Neural progenitor cell (in vitro differentiated cells): ENCODE results near the gene DZIP1L. TPM values are rescaled to one million over a fixed set of nuclear protein-coding genes. Genes with fewer than 3 reads are reported as not detected.

Source experiments
- DNase-seq: peaks from one replicate; pipeline ENCODE4 v3.0.0-alpha.2; 2016; ENCODE audit warnings: low spot score
- H2AFZ ChIP-seq: fragments of 200-600 bp; sonication (generic); replicated peaks from 2 replicates; pipeline ENCODE4 v1.6.1; 2016; ENCODE audit warnings: antibody characterized with exemption
- H3F3A ChIP-seq: fragments of 200-600 bp; sonication (generic); 2 replicates; pipeline ENCODE4 v1.6.1; 2016; ENCODE audit warnings: antibody characterized with exemption, low read depth
- H3K27ac ChIP-seq: fragments of 200-600 bp; sonication (generic); 2 replicates; pipeline ENCODE4 v1.5.1; 2016; ENCODE audit warnings: mild to moderate bottlenecking
- H3K27me3 ChIP-seq: fragments of 200-600 bp; sonication (generic); 2 replicates; pipeline ENCODE4 v1.6.1; 2016; ENCODE audit warnings: mild to moderate bottlenecking, moderate library complexity
- H3K36me3 ChIP-seq: fragments of 200-600 bp; sonication (generic); 2 replicates; pipeline ENCODE4 v1.5.1; 2016
- H3K4me1 ChIP-seq: fragments of 200-600 bp; sonication (generic); 2 replicates; pipeline ENCODE4 v1.6.1; 2016; ENCODE audit warnings: mixed run types
- H3K4me2 ChIP-seq: fragments of 200-600 bp; sonication (generic); 2 replicates; pipeline ENCODE4 v1.6.1; 2016
- H3K4me3 ChIP-seq: fragments of 200-600 bp; sonication (generic); 2 replicates; pipeline ENCODE4 v1.5.1; 2016
- H3K79me2 ChIP-seq: fragments of 200-600 bp; sonication (generic); 2 replicates; pipeline ENCODE4 v1.6.1; 2016; ENCODE audit warnings: low read depth
- H3K9ac ChIP-seq: fragments of 200-600 bp; sonication (generic); 2 replicates; pipeline ENCODE4 v1.6.1; 2016
- H3K9me3 ChIP-seq: fragments of 200-600 bp; sonication (generic); 2 replicates; pipeline ENCODE4 v1.5.1; 2016; ENCODE audit warnings: low read depth
- H4K20me1 ChIP-seq: fragments of 200-600 bp; sonication (generic); 2 replicates; pipeline ENCODE4 v1.6.1; 2016; ENCODE audit warnings: low read depth
- H3K27ac Mint-ChIP-seq: 3 replicates; pipeline ENCODE4 v1.8.0; 2021; ENCODE audit warnings: mixed read lengths
- H3K27me3 Mint-ChIP-seq: 2 replicates; pipeline ENCODE4 v1.8.0; 2022; ENCODE audit warnings: low read depth, mild to moderate bottlenecking, inconsistent platforms, moderate library complexity, mixed read lengths; ENCODE audit not compliant: insufficient read depth
- H3K36me3 Mint-ChIP-seq: 3 replicates; pipeline ENCODE4 v1.8.0; 2021; ENCODE audit warnings: mixed read lengths
- H3K4me1 Mint-ChIP-seq: 3 replicates; pipeline ENCODE4 v1.8.0; 2021; ENCODE audit warnings: mixed read lengths
- H3K4me3 Mint-ChIP-seq: 3 replicates; pipeline ENCODE4 v1.8.0; 2021; ENCODE audit warnings: mild to moderate bottlenecking, moderate library complexity, mixed read lengths
- H3K9me3 Mint-ChIP-seq: 3 replicates; pipeline ENCODE4 v1.8.0; 2020; ENCODE audit warnings: mixed read lengths
- CTCF ChIP-seq: fragments of 200-600 bp; sonication (generic); IDR thresholded peaks from 2 replicates; pipeline ENCODE4 v1.5.1; 2017; ENCODE audit warnings: antibody characterized with exemption, mild to moderate bottlenecking
- EZH2 ChIP-seq: fragments of 200-600 bp; sonication (generic); IDR thresholded peaks from 2 replicates; pipeline ENCODE4 v1.6.1; 2017; ENCODE audit warnings: antibody characterized with exemption, mild to moderate bottlenecking, moderate library complexity
- EZH2phosphoT487 ChIP-seq: fragments of 200-600 bp; sonication (generic); IDR thresholded peaks from 2 replicates; pipeline ENCODE4 v1.6.1; 2017; ENCODE audit warnings: antibody characterized with exemption
- total RNA-seq: library from RNA; depleted of rRNA; stranded (reverse); fragments of >200 nt; gene quantifications from 2 replicates; pipeline ENCODE4 v1.2.3, GENCODE V29; 2015; ENCODE audit warnings: low replicate concordance

Gene DZIP1L
- total RNA-seq, 1 donor from 2014 or later, result 10.4 TPM

DNA sequence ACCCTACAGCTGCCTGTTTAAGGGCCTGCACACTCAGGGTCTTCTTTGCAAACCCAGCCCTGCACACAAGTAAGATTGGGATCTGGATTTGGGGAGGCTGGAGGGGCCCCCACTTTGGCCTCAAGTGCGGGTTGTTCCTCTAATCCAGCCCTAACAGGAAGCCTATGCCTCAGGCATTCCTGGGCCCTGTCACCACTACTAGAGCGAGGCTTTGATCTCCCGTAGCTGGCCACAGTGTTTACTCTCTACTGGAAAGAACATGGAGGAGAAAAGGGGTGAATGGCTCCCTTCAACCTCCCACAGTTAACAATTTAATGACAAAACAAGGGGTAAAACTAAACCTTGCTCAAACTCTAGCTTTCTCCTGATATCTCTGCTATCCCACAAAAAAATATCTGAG is 48.4 kb downstream of the DZIP1L start:
- no peak overlapping the region for H3K4me3 ChIP-seq
- H3K9ac ChIP-seq, result no peak overlapping the region
- no peaks in the 10 kb centered on the region for H3K4me1 ChIP-seq
- no peak overlapping the region for H2AFZ ChIP-seq
- Mint-ChIP-seq H3K4me3 (no peak overlapping the region), H3K4me1 (peaks cover 12% of the 10 kb centered on the region), H3K27ac (no peak overlapping the region), H3K27me3 (no peaks in the 10 kb centered on the region), H3K36me3 (peaks cover 22% of the 10 kb centered on the region), H3K9me3 (no peaks in the 10 kb centered on the region)
- no peak overlapping the region for H3K4me2 ChIP-seq
- no peaks in the 10 kb centered on the region for H3F3A ChIP-seq
- H3K27me3 ChIP-seq, result no peaks in the 10 kb centered on the region
- no peaks in the 10 kb centered on the region for H3K79me2 ChIP-seq
- H3K9me3 ChIP-seq, result no peaks in the 10 kb centered on the region
- no peak for DNase-seq
- no peak for TF ChIP-seq CTCF
- no peaks in the 10 kb centered on the region for H3K36me3 ChIP-seq
- no peak overlapping the region for H3K27ac ChIP-seq
- no peaks in the 10 kb centered on the region for H4K20me1 ChIP-seq

DNA sequence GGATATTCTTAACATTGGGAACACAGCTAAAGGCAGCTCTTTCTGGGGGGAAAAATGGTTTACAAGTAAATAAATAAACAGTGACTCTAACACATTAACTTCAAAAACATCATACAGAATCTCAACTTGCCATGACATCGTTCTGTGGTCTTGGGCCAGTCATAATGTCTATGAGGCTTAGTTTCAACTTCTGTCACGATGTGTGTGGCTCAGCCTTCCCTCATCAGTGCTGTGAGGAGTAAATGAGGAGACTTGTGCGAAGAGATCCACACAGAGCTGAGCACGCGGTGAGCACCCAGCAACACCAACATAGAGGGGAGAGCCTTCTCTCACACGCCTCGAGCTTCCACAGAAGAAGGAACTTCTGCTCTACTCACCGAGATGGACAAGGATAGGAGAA is 49.0 kb downstream of the DZIP1L start:
- no peak overlapping the region for H3K9ac ChIP-seq

DNA sequence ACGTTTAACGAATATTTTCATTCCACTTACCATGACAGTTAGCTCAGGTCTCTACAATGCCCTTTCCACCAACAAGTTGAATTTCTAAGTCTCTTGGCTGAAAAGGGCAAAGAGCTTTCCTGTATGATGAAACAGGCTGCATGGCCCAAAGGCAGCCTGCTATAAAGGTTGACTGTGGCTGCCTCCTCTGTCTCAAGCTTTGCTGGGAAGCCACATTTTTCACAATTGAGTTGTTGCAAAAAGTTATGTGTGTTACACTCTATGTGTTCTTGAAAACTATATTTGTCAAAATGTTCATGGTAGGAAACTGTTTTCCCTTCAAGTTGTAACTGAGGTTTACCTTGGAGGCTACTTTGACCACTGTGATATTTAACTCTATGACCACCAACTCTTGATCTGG is 49.5 kb downstream of the DZIP1L start:
- no peaks in the 10 kb centered on the region for H4K20me1 ChIP-seq
- H2AFZ ChIP-seq, result no peak overlapping the region
- Mint-ChIP-seq H3K4me3 (no peak overlapping the region), H3K27me3 (no peaks in the 10 kb centered on the region), H3K4me1 (peaks cover 12% of the 10 kb centered on the region), H3K9me3 (no peaks in the 10 kb centered on the region), H3K36me3 (peaks cover 30% of the 10 kb centered on the region), H3K27ac (no peak overlapping the region)
- no peaks in the 10 kb centered on the region for H3K36me3 ChIP-seq
- no peaks in the 10 kb centered on the region for H3F3A ChIP-seq
- no peaks in the 10 kb centered on the region for H3K9me3 ChIP-seq
- TF ChIP-seq EZH2phosphoT487 (no peak), EZH2 (no peak), CTCF (no peak)
- H3K4me2 ChIP-seq, result no peak overlapping the region
- no peaks in the 10 kb centered on the region for H3K4me1 ChIP-seq
- H3K79me2 ChIP-seq, result no peaks in the 10 kb centered on the region
- H3K27me3 ChIP-seq, result no peaks in the 10 kb centered on the region
- DNase-seq, result no peak
- H3K4me3 ChIP-seq, result no peak overlapping the region
- H3K9ac ChIP-seq, result no peak overlapping the region
- H3K27ac ChIP-seq, result no peak overlapping the region

More for the DNA sequence above, 49.0 kb downstream of the DZIP1L start:
- no peaks in the 10 kb centered on the region for H3K9me3 Mint-ChIP-seq
- Histone ChIP-seq H3K4me2 (no peak overlapping the region), H3K36me3 (no peaks in the 10 kb centered on the region), H3K79me2 (no peaks in the 10 kb centered on the region), H3K9me3 (no peaks in the 10 kb centered on the region), H3K27ac (no peak overlapping the region), H3K4me1 (no peaks in the 10 kb centered on the region), H4K20me1 (no peaks in the 10 kb centered on the region), H2AFZ (no peak overlapping the region), H3F3A (no peaks in the 10 kb centered on the region), H3K27me3 (no peaks in the 10 kb centered on the region), H3K4me3 (no peak overlapping the region)
- TF ChIP-seq CTCF (no peak), EZH2 (no peak), EZH2phosphoT487 (no peak)
- no peak overlapping the region for H3K4me3 Mint-ChIP-seq
- no peak overlapping the region for H3K27ac Mint-ChIP-seq
- peaks cover 26% of the 10 kb centered on the region for H3K36me3 Mint-ChIP-seq
- H3K4me1 Mint-ChIP-seq, result peaks cover 12% of the 10 kb centered on the region
- DNase-seq, result no peak
- H3K27me3 Mint-ChIP-seq, result no peaks in the 10 kb centered on the region

- Histone ChIP-seq H3K9me3 (no peaks in the 10 kb centered on the region), H3K9ac (no peak overlapping the region), H2AFZ (no peak overlapping the region), H3K36me3 (no peaks in the 10 kb centered on the region), H3K4me3 (no peak overlapping the region), H3K79me2 (no peaks in the 10 kb centered on the region), H3K27ac (no peak overlapping the region), H3K4me1 (no peaks in the 10 kb centered on the region), H3K4me2 (no peak overlapping the region), H4K20me1 (no peaks in the 10 kb centered on the region), H3F3A (no peaks in the 10 kb centered on the region), H3K27me3 (no peaks in the 10 kb centered on the region)
- Mint-ChIP-seq H3K4me1 (no peaks in the 10 kb centered on the region), H3K36me3 (peaks cover 34% of the 10 kb centered on the region), H3K27ac (no peak overlapping the region), H3K9me3 (no peaks in the 10 kb centered on the region), H3K27me3 (no peaks in the 10 kb centered on the region), H3K4me3 (no peak overlapping the region)
- TF ChIP-seq EZH2phosphoT487 (no peak), CTCF (no peak)
- no peak for DNase-seq
These were observed 52.0 kb downstream of the DZIP1L start for GRCh38 chr3:138063416-138063815.
